GM18517 (cell line): ENCODE results near the gene RALY.
A peak's percentile ranks its signal among the peaks of the same experiment; 100 is the strongest.

ENCODE experiments used
- ATAC-seq: cut with Tn5 transposase; IDR thresholded peaks from one replicate; pipeline ENCODE4 v1.9.1; 2021; ENCODE audit warnings: mild to moderate bottlenecking, moderate library complexity; ENCODE audit not compliant: unreplicated experiment

Gene RALY

GRCh38 chr20:33985830-33986229, 7.9 kb upstream of the RALY start:
- ATAC-seq = no peak

GRCh38 chr20:33986560-33987216, 7.0 kb upstream of the RALY start:
- no peak for ATAC-seq

DNA sequence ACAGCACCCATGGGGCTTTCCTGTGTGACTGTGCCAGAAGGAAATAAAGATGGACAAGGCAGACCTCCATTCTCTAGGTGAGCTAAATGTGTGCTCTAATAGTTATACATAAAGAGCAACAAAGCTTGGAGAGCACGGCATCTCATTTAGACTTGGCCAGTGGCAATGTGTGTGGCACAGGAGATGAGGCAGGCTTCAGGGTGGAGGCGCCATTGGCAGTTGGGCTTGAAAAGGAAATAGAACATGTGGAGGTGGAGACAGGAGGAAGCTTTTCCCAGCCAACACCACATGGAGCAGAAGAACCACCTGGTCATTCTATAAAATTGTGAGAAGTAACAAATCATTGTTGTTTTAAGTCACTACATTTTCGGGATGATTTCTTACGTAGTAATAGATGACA, 3.6 kb upstream of the RALY start:
- ATAC-seq = no peak

GRCh38 chr20:33991502-33991901, 2.2 kb upstream of the RALY start:
- no peak for ATAC-seq

GRCh38 chr20:33992145-33992922, 1.4 kb upstream of the RALY start:
- no peak for ATAC-seq

GRCh38 chr20:33992923-33993575, 662 bp upstream of the RALY start:
- peak; percentile 60 for ATAC-seq

DNA sequence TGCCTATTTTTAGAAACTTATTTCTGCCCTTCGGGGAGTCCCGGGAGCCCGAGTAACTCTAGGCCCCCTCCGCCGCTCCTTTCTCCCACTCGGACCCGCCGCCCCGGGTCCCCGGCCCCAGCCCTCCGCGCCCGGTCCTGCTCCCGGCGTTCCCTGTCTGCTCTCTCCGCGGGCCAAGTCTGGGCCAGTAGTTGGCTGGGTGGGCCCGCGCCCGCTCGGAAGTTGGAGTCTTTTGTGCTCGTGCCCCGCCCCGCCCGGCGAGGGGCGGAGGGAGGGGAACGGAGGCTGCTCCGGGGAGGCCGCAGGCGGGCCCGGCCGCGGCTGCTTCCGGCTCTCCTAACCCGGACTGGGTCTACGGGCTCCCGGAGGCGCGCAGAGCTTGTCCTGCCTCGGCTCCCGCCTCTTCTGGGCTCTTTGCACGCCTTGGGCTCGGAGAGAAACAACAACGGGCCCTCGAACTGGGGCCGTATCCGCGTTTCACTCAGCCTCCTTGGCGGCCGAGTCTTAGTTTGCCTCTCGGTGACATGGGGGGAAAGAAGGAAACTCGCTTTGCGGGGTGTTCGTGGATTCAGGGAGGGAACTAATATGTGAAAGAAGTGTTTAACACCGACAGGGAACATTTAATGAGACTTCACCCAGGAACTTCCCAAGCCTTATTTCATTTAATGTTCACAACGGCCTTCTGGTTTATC, 657 bp downstream of the RALY start:
- ATAC-seq = peak; percentile 29

DNA sequence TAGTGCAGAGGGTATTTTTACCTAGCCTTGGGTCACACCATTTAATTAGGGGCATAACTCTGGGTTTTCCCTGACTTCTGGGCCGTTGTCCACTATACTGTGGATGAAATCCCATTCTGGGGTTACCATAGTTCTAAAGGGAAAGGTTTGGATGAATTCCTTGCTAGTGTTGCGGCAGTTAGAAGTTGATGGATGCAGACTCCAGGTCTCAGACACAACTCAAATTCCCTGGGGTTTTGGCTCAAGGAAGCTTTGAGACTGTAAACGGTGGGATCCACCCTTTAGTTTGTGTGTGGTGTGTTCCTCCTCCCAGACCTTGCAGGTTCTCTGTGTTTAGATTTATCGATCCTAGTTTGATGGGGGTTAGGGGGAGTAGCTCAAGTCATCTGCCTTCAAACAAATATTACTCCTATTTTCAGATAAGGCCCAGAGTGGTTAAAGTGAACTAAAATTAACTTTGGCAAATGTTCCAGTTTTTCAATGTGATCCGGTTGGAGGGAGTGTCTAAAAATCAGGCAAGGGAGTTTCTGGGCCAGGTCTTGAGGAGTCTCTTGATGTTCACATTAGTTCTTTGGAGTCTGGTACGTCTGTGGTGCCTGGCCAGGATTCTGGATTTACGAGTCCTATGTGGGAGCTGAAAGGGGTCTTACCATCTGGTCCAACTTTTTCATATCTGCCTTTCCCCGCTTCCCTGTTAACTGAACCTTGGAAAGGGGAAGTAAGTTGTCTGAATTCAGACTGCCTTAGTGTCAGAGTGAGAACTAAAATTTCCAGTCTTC, 1.5 kb downstream of the RALY start:
- no peak for ATAC-seq

DNA sequence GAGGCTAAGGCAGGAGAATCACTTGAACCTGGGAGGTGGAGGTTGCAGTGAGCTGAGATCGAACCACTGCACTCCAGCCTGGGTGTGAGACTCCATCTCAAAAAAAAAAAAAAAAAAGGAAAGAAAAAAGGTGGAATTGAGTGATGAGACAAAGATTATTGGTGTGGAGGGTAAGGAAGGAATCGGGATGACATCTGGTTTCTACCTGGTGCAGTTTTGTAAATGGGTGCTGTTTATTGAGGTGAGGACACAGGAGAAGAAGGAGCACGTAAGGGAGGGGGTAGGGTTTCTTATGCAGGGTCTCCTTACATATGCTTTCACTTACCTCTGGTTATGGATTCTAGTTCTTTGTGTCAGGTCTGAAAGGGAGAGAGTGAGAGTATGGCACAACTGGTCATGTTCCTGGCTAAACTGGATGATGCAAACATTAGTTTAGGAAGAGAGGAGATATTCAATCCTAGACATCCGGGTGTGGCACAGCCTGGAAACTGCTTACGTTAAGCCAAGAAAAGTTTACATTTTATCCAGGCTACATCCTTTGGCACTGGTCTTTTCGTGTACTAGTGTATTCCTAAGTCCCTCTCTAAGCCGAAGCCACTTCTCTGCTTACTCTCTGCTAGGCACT, 5.4 kb downstream of the RALY start:
- ATAC-seq = no peak

GRCh38 chr20:34001378-34001777, 7.7 kb downstream of the RALY start:
- no peak for ATAC-seq

DNA sequence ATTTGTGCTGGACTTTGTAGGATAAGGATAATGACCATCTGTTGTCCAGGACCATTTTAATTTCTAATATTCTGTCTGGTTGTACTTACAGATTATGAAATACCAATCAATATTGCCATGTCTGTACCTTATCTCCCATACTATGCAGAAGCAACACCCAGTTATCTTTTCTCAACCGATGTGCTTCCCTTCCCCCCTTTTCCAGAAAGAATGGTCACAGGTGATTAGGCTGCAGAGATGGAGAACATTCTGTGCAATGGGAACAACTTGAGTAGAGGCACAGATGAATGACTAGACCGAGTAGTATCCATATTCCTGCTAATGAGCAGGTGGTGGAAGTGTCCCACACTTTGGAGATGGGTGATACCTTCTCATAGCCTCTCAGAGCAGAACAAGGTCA, 10.5 kb downstream of the RALY start:
- no peak for ATAC-seq

DNA sequence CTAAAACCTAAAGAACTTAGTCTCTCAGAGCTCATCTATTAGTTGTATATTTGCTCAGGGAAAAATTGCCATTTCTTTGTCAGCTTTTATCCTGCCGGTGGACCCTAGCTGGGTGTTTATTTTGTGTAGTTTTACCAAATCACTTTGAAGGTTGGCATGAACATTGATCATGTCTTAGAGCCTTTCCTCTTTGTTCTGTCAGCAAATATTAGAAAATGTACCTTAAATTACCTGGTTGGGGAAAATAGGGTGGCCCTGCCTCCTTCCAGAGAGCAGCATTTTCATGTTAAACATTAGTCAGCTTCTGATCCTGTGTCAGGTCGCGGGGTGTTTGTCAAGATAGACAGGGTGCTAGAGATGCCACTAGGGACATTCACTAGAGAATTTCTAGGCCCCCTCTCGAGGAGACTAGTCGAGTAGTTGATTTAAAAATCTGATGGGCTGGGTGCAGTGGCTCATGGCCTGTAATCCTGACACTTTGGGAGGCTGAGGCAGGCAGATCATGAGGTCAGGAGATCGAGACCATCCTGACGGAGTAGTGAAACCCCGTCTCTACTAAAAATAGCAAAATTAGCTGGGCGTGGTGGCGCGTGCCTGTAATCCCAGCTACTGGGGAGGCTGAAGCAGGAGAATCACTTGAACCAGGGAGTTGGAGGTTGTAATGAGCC, 11.2 kb downstream of the RALY start:
- ATAC-seq = no peak

GRCh38 chr20:34006619-34007018, 12.9 kb downstream of the RALY start:
- ATAC-seq = no peak

DNA sequence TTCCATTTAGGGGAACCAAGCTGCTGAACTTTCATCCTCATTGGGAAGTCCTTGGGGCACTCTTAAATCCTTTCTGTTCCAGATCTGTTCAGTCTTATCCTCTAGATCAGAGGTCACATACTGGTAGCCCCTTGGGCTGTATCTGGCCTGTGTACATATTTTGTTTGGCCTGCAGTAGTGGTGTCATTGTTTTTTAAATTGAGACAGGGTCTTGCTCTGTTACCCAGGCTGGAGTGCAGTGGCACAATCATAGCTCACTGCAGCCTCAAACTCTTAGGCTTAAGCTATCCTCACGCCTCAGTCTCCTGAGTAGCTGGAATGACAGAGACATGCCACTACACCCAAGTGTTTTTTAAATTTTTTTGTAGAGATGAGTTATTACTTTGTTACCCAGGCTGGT, 14.8 kb downstream of the RALY start:
- ATAC-seq = no peak

GRCh38 chr20:34010405-34010931, 16.8 kb downstream of the RALY start:
- no peak for ATAC-seq

DNA sequence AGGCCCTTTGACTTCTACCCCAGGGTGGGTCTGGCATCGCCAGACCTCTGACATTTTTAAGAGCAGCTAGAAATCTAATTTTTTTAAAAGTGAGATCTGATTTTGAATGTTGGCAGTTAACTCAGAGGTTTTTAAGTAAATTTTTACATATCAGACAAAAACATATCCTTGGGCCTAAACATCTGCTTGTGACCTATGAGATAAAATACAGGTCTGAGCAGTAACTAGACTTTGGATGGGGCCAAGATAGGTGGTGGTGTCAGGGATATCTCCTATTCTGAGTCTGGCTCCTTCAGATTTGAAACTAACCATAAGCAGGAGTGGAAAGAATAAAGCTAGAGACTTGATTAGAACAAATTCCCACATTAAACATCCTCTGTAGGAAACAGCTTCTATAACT, 17.6 kb downstream of the RALY start:
- no peak for ATAC-seq

GRCh38 chr20:34012330-34012729, 18.6 kb downstream of the RALY start:
- ATAC-seq = no peak

DNA sequence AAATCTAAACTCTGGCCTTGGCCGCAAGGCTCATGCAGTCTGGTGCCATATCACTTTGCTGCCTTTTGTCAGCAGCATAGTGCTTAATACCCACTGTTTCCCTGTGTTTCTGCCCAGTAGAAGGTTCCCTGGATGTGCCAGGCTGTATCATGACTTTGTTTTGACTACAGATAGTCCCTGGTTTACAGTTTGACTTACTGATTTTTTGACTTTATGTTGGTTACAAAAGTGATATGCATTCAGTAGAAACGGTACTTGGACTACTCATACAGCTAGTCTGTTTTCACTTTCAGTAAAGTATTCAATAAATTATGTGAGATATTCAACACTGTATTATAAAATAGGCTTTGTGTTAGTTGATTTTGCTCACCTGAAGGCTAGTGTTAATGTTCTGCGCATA, 19.0 kb downstream of the RALY start:
- no peak for ATAC-seq

DNA sequence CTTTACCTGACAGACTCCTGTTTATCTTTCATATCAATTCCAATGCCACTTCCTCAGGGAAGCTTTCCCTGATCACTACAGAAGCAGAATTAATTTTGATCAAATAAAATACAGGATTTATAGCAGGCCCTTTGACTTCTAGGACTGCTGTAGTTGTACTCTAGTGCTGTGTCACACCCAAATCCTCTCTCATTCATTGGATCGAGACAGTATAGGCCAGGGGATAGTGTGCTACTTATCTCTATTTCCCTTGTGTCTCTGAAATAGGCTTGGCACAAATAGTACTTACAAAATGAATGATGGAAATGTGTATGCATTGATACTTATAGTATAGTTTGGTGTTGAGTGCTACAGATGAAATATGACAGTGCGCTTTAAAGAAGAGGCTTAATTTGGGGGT, 19.8 kb downstream of the RALY start:
- no peak for ATAC-seq

- no peak for ATAC-seq
These were observed 21.2 kb downstream of the RALY start for GRCh38 chr20:34014878-34015277.
